Ecto neural progenitor cell (in vitro differentiated cells): ENCODE results near the gene ARID4B.
"Not testable (repeated sequence)": the region's sequence is repeated elsewhere in the genome, so short reads cannot be mapped to it uniquely, and the experiment has no call there.

Experiments
- DNase-seq: peaks from one replicate; pipeline ENCODE4 v3.0.0-alpha.2; 2018; ENCODE audit warnings: low spot score

Gene ARID4B, protein sequence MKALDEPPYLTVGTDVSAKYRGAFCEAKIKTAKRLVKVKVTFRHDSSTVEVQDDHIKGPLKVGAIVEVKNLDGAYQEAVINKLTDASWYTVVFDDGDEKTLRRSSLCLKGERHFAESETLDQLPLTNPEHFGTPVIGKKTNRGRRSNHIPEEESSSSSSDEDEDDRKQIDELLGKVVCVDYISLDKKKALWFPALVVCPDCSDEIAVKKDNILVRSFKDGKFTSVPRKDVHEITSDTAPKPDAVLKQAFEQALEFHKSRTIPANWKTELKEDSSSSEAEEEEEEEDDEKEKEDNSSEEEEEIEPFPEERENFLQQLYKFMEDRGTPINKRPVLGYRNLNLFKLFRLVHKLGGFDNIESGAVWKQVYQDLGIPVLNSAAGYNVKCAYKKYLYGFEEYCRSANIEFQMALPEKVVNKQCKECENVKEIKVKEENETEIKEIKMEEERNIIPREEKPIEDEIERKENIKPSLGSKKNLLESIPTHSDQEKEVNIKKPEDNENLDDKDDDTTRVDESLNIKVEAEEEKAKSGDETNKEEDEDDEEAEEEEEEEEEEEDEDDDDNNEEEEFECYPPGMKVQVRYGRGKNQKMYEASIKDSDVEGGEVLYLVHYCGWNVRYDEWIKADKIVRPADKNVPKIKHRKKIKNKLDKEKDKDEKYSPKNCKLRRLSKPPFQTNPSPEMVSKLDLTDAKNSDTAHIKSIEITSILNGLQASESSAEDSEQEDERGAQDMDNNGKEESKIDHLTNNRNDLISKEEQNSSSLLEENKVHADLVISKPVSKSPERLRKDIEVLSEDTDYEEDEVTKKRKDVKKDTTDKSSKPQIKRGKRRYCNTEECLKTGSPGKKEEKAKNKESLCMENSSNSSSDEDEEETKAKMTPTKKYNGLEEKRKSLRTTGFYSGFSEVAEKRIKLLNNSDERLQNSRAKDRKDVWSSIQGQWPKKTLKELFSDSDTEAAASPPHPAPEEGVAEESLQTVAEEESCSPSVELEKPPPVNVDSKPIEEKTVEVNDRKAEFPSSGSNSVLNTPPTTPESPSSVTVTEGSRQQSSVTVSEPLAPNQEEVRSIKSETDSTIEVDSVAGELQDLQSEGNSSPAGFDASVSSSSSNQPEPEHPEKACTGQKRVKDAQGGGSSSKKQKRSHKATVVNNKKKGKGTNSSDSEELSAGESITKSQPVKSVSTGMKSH (N-terminal part only)

DNA sequence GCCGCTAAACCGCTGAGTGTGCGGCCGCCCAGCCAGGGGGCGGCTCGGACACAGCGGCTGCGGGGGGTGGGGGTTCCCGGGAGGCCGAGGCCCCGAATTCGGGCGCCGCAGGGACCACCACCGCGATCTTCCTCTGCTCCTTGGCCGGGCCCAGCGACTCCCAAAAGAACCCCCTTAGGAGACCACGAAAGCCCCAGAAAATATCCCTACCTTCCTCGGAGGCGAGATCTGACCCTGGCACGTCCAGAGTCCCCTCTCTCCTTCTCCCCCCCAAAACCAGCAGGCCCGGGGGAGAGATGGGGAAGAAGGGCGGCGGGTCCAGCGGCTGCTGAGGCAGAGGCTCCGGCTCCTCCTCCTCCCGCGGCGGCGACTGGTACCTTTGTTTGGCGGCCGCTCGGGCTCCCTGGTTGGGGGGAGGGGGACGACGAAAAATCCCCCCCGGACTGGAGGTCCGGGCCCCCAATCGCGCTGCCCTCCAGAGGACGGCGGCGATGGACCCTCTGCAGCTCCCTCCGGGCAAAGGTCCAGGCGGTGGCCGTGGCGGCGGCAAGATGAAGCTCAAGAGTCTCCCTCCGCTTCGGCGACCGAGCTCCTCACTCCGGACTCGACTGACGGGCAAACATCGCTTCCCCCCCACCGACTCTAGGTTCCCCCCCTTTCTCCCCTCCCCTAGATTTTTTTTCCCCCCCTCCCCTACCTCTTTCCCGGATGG lies at the start of gene ARID4B:
Gene ARID4B, minus strand, starts transcription at position 621 of the 712 bp plus-strand sequence. CDS start 1,260 bp downstream, outside the sequence.
- DNase-seq, result peak; percentile 90

DNA sequence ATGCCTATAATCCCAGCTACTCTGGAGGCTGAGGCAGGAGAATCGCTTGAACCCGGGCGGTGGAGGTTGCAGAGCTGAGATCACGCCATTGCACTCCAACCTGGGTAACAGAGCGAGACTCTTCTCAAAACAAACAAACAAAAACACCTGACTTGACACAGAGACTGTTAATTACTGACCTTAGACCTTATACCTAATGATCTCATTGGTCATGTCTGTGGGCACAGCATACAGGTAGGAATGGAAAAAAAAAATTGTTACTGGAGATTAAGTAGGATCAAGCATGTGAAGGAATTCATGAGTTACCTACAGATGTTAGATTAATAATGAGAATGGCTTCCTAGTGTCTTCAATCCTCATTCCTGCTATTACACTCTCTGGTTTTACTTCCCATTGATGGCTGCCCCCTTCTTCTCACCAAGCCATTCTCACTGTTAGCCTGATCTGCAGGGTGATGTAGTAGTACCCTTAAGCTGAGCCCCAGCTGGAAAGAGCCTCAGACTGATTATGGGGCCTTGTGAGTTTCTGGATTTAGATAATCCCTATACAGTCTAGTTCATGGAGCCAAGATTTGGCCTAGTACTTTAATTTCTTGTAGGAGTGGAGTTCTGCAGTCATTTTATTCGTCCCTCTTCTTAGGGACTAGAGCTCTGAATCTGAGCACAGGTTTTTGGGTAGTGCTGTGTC lies 48.1 kb upstream of the ARID4B start:
- DNase-seq, result no peak

DNA sequence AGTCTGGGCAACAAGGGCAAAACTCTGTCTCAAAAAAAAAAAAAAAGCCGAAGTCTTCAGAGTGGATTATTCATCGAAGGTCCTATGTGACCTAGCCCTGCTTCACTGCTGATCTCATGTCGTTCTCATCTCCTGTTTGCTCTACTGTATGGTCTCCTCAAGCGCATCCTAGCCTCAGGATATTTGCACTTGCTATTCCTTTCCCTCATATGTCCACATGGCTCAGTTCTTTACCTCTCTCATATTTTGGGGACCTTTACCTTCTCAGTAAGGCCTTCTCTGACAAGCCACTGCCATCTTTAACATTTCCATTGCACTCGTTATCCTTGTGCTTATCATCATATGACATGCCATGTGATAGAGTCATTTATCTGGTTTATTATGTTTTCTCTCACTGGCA lies 41.8 kb upstream of the ARID4B start:
- DNase-seq, result no peak

DNA sequence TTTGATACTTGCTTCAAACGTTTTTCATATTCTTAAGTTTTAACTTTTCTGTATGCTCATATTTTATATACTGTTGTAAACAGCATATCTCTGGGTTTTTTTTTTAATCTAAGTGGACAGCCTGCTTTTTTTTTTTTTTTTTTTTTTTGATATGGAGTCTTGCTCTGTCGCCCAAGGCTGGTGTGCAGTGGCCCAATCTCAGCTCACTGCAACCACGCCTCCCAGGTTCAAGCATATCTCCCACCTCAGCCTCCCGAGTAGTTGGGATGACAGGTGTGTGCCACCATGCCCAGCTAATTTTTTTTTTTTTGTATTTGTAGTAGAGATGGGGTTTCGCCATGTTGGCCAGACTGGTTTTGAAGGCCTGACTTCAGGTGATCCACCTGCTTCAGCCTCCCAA lies 40.4 kb upstream of the ARID4B start:
- no peak for DNase-seq

DNA sequence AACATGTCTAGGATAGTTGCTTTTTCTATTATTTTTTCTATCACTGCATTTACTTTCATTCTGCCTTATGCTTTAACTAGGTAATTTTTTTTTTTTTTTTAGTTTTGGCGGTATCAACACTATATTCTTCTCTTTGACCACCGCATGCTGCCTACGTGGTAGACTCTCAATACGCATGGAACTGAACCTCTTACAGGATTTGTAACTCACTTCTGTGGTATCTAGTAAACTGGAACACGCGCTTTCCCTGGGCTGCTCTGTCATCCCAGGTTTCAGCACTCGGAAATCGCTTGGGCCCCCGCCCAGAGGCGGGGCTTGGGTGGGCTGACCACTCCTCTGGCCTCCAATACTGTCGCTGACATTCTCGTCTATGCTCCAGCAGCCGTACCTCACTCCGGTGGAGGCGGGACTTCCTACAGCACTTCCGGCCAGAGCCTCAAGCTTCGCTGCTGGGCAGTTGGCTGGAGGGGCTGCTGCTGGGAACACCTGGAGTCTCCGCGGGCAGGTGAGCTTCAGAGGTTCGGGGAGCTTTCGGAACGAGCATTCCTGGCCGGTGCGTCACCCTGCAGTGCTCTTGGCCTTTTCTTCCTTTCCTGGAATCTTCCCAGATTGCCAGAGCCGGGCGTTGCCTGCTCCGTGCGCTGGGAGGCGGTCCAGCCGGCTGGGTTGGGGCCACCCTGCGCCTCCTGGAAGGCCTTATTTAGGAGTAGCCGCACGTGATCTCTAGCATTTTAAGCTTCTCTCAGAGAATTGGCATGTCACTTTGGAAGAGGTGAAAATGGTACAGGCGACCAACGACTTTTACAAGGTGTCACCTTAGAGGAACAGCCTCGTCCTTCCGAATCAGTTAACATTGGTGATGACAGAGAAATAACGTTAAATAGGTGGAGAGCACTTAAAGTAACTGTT lies 39.3 kb upstream of the ARID4B start, which contains the start of gene TBCE:
Gene TBCE, plus strand, starts transcription at position 428 of the 909 bp plus-strand sequence. CDS start 12,623 bp downstream, outside the sequence.
- peak; percentile 96 for DNase-seq

DNA sequence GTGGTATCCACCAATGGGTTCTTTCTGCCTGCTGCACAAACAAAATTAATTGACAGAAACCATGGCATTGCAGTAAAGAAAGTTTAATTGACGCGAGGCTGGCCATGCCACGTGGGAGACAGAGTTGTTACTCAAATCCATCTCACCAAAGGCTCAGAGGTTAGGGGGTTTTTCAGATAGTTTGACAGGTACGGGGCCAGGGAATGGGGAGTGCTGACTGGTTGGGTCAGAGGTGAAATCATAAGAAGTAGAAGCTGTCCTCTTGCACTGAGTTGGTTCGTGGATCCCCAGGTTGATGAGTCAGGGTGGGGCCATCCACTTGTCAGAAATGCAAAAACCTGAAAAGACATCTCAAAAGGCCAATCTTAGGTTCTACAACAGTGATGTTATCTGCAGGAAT lies 38.3 kb upstream of the ARID4B start:
- no peak for DNase-seq

DNA sequence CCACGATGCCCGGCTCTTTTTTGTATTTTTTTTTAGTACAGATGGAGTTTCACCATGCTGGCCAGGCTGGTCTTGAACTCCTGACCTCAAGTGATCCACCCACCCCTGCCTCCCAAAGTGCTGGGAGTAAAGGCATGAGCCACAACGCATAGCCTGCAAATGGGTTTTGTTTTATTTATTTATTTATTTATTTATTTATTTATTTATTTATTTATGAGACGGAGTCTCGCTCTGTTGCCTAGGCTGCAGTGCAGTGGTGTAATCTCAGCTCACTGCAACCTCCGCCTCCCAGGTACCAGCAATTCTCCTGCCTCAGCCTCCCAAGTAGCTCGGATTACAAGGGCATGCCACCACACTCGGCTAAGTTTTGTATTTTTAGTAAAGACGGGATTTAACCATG lies 36.2 kb upstream of the ARID4B start:
- not testable (repeated sequence) for DNase-seq

DNA sequence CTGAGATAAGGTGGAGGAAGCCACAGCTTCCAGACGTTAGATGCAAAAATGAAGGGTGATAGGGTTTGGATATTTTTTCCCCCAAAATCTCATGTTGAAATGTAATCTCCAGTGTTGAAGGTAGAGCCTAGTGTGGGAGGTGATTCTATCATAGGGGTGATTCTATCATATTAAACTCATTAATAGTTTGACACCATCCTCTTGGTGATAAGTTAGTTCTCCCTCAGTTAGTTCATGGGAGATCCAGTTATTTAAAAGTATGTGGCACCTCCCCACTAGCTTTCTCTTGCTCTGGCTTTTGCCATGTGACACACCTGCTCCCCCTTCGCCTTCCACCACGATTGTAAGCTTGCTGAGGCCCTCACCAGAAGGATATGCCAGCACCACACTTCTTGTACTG lies 30.9 kb upstream of the ARID4B start:
- DNase-seq, result no peak

DNA sequence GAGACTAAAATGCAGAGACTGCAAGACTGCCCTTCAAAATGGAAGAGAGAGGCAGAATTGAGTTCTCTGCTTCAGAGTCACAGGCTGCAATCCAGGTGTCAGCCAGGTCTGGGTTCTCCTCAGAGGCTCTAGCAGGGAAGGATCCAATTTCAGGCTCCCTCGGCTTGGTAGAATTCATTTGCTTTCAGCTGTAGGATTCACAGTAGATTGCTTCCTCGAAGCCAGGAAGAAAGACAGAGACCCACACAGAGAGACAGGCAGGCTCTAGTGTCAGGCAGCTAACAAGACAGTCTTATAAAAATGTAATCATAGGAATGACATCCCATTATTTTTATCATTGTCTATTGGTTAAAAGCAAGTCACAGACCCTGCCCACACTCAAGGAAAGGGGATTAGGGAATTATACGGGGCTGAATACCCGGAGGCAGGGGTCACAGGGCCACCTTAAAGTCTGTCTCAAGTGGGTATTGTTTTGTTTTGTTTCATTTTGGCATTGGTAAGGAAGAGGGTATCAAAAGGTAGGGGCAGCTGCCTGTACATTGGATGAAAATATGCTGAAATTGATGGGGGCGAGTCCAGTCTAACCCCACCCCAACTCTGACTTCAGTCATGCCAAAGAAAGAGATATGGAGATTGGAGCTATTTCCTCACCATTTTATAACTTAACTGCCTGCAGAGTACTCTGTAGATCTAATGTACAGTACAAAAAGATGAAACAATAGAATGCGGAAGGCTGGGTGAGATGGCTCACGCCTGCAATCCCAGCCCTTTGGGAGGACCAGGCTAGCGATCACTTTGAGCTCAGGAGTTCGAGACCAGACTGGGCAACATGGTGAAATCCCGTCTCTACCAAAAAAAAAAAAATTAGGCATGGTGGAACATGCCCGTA lies 29.8 kb upstream of the ARID4B start:
- peak; percentile 53 for DNase-seq

DNA sequence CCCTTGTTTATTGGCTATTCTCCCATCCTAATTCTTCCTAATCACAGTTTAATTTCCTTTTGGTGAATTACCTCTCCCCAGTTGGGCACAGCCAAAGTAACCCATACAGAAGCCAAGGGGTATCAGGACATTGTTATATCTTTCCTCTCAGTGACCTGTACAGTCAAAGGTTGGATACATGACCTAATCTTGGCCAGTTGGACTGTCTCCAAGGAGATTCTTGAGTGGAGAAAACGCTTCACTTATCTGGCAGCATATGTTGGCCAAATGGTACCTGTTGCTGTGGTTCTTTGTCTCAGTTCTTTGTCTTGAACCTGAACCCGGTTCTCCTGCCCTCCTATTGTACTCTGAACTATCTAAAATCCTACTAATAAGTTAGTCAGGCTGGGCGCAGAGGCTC lies 23.9 kb upstream of the ARID4B start:
- no peak for DNase-seq

DNA sequence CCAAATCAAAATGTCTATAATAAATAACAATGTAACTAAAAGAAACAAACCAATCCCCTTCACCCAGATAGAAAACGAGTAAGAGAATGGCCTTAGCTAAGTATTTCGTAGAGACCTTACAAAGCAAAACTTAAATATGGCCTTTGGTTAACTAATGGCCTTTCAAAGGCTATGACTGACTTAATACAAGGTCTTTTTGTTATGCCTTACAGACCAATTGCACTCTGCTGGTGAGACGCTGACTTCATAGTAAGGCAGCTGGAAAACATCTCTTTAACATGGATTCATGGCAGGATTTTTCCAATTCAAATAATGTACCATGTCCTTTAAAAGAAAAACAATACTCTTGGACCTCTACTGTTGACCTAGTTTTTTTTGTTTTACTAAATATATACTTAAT lies 23.5 kb upstream of the ARID4B start:
- DNase-seq, result no peak

DNA sequence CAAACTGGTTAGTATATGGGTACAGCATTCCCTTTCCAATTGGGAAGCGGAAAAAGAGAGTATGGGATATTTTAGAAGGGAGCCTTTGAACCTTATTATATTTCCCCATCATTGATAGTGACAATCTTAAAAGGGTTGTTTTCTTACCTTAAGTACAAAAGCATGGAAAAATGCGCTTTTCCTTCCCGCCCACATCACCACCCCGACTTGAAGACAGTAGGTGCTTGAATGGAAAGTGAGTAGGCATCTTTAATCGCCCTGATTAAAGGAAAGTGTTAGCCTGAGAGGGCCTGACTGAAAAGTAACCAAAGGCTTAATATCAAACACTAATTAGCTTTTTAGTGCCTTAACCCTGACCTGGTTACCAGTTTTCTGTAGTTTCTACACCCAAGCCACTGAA lies 15.7 kb upstream of the ARID4B start:
- no peak for DNase-seq

DNA sequence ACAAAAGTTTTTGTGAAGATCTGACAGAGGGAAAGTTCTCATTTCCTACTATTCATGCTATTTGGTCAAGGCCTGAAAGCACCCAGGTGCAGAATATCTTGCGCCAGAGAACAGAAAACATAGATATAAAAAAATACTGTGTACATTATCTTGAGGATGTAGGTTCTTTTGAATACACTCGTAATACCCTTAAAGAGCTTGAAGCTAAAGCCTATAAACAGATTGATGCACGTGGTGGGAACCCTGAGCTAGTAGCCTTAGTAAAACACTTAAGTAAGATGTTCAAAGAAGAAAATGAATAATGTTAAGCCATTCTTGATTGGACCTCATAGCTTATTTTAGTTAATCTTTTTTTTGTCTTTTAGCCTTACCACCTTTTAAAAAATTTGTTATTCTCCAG lies 14.5 kb upstream of the ARID4B start:
- no peak for DNase-seq

DNA sequence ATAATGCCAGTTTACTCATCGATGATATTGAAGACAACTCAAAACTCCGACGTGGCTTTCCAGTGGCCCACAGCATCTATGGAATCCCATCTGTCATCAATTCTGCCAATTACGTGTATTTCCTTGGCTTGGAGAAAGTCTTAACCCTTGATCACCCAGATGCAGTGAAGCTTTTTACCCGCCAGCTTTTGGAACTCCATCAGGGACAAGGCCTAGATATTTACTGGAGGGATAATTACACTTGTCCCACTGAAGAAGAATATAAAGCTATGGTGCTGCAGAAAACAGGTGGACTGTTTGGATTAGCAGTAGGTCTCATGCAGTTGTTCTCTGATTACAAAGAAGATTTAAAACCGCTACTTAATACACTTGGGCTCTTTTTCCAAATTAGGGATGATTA lies 14.1 kb upstream of the ARID4B start:
- DNase-seq, result no peak

DNA sequence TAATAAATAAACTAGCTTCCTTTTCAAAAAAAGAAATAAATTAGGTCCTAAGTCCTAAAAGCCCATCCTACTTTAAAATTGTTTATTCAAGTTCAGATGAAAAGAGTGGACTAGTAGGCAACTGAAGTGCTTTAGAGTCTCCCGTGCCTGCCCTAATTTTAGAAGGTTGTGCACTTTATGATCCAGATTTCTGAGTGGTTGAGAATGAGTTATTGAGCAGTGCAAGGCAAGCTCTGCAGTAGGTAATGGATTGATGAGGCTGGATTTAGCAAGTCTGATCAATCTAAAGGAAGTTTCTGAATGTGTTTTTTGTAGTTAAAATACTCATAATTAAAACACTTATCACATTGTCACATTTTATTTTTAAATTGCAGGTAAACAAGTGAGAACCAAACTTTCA lies 13.4 kb upstream of the ARID4B start:
- no peak for DNase-seq

DNA sequence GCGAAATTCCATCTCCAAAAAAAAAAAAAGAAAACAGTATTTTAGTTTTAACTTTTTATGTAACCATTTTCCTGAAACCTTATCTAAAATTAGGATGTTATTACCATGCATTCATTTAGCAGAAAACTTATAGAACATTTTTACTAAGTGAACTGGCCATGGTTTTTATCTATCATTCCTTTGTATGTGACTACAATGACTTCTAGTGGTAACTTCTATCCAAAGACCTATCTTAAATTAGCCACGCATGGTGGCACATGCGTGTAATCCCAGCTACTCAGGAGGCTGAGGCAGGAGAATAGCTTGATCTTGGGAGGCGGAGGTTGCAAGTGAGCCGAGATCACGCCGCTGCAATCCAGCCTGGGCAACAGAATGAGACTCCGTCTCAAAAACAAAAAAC lies 11.8 kb upstream of the ARID4B start:
- DNase-seq, result no peak

DNA sequence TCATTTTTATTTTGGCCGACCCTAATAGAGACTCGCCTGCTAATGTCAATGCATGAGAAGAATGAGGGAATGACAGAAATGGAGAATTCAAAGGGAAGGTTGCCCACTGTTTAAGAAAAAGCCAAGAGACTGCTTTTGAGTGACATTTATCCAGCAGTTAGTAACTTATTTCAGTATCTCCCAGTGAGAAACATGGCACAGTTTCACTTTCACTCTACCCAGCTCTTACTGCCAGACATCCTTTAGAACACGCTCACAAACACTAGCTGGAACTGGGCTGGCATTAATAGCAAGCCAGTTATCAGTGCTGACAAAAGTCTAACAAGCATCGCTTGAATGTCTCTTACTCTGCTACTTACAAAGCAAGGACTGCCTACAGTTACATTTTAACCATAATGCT lies 8.9 kb upstream of the ARID4B start:
- DNase-seq, result no peak

DNA sequence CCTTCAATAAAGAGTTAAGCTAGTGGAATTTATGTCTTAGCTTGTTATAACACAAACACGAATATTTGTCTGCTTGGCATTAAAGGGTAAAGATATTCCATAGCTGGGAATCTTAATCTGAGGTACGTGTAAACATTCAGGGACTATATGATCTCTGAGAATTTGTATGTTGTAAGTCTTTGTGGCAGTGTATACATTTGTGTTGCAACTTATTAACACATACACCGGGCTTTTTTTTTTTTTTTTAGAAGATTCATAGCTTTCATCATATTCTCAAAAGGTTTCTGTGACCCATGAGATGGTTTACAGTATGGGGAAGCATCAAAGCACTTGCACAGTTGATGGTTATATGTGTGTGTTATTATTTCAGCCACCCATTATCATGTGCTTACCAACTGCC lies 3.4 kb upstream of the ARID4B start:
- no peak for DNase-seq

DNA sequence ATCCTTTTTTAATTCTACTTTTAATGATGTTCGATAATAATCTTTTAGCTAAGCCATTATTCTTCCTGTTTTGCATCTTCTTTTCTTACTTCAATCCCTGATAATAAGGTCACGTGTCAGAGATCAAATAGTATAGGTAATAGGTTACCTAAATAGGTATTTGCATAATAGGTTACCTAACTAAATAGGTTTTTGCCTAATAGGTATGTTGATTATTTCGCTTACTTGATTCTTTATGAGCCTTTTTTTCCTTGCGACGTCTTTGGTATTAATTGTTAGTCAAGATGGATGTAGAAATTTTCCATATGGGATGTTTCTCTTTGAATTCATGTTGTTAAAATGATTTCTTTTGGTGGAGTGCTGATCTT lies 2.9 kb upstream of the ARID4B start:
- DNase-seq, result no peak
